K562 (cell line): ENCODE results near the gene PCDHGA8. TPM values are rescaled to one million over a fixed set of nuclear protein-coding genes. Genes with fewer than 3 reads are reported as not detected.

Source experiments
- BCL6 ChIP-seq: fragments of 250-450 bp; sonication (Bioruptor Pico); IDR thresholded peaks from 2 replicates; pipeline ENCODE4 v1.4.0; 2020
- CHD4 ChIP-seq: fragments of 200-600 bp; sonication (generic); IDR thresholded peaks from 3 replicates; pipeline ENCODE4 v1.6.1; 2012; ENCODE audit warnings: low read depth, mild to moderate bottlenecking, mixed read lengths, low read length, inconsistent platforms; ENCODE audit not compliant: insufficient read depth, insufficient replicate concordance, poor library complexity, severe bottlenecking
- EGR1 ChIP-seq: fragments of 450-650 bp; conservative IDR thresholded peaks from 2 replicates; pipeline ENCODE4 v1.6.1; 2017; ENCODE audit warnings: mild to moderate bottlenecking
- HNRNPH1 ChIP-seq: fragments of 200-400 bp; formaldehyde crosslinking; optimal IDR thresholded peaks from 2 replicates; pipeline ENCODE3; 2017; ENCODE audit warnings: low read depth, mild to moderate bottlenecking, low read length, moderate library complexity
- L3MBTL2 ChIP-seq: fragments of 450-650 bp; IDR thresholded peaks from 2 replicates; pipeline ENCODE4 v1.6.1; 2016; ENCODE audit warnings: mild to moderate bottlenecking, moderate library complexity
- MEF2D ChIP-seq: conservative IDR thresholded peaks from 2 replicates; pipeline ENCODE4 v1.6.1; 2016; ENCODE audit warnings: low read depth, missing genetic modification characterization, missing compliant biosample characterization
- MXI1 ChIP-seq: IDR thresholded peaks from 2 replicates; pipeline ENCODE4 v1.6.1; 2011; ENCODE audit warnings: low read depth, mild to moderate bottlenecking, improper control_type of control experiment, low read length
- ZNF133 ChIP-seq: fragments of 250-450 bp; sonication (Bioruptor Pico); IDR thresholded peaks from 2 replicates; pipeline ENCODE4 v1.4.0; 2020; ENCODE audit warnings: mild to moderate bottlenecking
- ZNF280B ChIP-seq: fragments of 250-450 bp; sonication (Bioruptor Pico); IDR thresholded peaks from 2 replicates; pipeline ENCODE4 v1.5.1; 2021; ENCODE audit warnings: mild to moderate bottlenecking
- polyA plus RNA-seq, 8 experiments: library from polyadenylated mRNA; depleted of rRNA in 4 of 8; stranded (reverse) in 5 of 8; unstranded in 3 of 8; fragments of >200 nt; fragmentation: Nextera tagmentation in 2 of 8; fragmentation: Illumina TruSeq in 1 of 8; extraction: Ambion mirVana in 2 of 8; extraction: Trizol in 1 of 8; gene quantifications; 2 replicates each; pipeline versions ENCODE4 v1.2.1 to v1.2.3, GENCODE V29; 2011 to 2014; ENCODE audit warnings: inconsistent platforms in 1 of 8, missing spikeins in 1 of 8
- total RNA-seq, 7 experiments: library from RNA; depleted of rRNA in 6 of 7; stranded (reverse); fragments of >200 nt in 6 of 7; fragmentation: Illumina TruSeq in 2 of 7; extraction: Trizol in 2 of 7; gene quantifications; 2 replicates each; pipeline versions ENCODE4 v1.2.1 to v1.2.3, GENCODE V29; 2011 to 2021; ENCODE audit warnings: low replicate concordance in 1 of 7
- TF ChIP-seq, protein P1 (sequence below), 2 experiments: fragments of 450-650 bp; formaldehyde crosslinking in 1 of 2; IDR thresholded peaks; 2 replicates each; pipeline versions ENCODE4 v1.4.0 to v1.6.1; 2014 to 2020; ENCODE audit warnings: mild to moderate bottlenecking in 2 of 2, borderline replicate concordance in 1 of 2, low read depth in 1 of 2
- TF ChIP-seq, protein P2 (sequence below): sonication (generic); formaldehyde crosslinking; IDR thresholded peaks from 2 replicates; pipeline ENCODE4 v1.8.0; 2023; ENCODE audit warnings: missing genetic modification reagents, mild to moderate bottlenecking, borderline replicate concordance
- TF ChIP-seq, protein P3 (sequence below): fragments of 450-650 bp; IDR thresholded peaks from 2 replicates; pipeline ENCODE4 v1.6.1; 2016

PCDHGA8 gene
- total and polyA plus RNA-seq, 9 of the 15 experiments (the other 6 are each of a cell fraction or from before 2014, with no cell fraction given), result 0.04 to 0.11 (median 0.07) TPM; not detected in 2

- TF ChIP-seq, protein P1, sequence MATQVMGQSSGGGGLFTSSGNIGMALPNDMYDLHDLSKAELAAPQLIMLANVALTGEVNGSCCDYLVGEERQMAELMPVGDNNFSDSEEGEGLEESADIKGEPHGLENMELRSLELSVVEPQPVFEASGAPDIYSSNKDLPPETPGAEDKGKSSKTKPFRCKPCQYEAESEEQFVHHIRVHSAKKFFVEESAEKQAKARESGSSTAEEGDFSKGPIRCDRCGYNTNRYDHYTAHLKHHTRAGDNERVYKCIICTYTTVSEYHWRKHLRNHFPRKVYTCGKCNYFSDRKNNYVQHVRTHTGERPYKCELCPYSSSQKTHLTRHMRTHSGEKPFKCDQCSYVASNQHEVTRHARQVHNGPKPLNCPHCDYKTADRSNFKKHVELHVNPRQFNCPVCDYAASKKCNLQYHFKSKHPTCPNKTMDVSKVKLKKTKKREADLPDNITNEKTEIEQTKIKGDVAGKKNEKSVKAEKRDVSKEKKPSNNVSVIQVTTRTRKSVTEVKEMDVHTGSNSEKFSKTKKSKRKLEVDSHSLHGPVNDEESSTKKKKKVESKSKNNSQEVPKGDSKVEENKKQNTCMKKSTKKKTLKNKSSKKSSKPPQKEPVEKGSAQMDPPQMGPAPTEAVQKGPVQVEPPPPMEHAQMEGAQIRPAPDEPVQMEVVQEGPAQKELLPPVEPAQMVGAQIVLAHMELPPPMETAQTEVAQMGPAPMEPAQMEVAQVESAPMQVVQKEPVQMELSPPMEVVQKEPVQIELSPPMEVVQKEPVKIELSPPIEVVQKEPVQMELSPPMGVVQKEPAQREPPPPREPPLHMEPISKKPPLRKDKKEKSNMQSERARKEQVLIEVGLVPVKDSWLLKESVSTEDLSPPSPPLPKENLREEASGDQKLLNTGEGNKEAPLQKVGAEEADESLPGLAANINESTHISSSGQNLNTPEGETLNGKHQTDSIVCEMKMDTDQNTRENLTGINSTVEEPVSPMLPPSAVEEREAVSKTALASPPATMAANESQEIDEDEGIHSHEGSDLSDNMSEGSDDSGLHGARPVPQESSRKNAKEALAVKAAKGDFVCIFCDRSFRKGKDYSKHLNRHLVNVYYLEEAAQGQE (IDR thresholded peaks at IDR 0.05; ENCODE audit: borderline replicate concordance), result no peak
- TF ChIP-seq, protein P1 (CRISPR knock-in tag; IDR thresholded peaks at IDR 0.05; ENCODE audit: low read depth), result no peak
- TF ChIP-seq CHD4 (no peak), L3MBTL2 (peak; percentile 58), MXI1 (no peak), MEF2D (tag) (no peak), HNRNPH1 (no peak), BCL6 (CRISPR knock-in tag) (no peak), ZNF133 (no peak), ZNF280B (no peak), EGR1 (no peak)
- TF ChIP-seq, protein P2, sequence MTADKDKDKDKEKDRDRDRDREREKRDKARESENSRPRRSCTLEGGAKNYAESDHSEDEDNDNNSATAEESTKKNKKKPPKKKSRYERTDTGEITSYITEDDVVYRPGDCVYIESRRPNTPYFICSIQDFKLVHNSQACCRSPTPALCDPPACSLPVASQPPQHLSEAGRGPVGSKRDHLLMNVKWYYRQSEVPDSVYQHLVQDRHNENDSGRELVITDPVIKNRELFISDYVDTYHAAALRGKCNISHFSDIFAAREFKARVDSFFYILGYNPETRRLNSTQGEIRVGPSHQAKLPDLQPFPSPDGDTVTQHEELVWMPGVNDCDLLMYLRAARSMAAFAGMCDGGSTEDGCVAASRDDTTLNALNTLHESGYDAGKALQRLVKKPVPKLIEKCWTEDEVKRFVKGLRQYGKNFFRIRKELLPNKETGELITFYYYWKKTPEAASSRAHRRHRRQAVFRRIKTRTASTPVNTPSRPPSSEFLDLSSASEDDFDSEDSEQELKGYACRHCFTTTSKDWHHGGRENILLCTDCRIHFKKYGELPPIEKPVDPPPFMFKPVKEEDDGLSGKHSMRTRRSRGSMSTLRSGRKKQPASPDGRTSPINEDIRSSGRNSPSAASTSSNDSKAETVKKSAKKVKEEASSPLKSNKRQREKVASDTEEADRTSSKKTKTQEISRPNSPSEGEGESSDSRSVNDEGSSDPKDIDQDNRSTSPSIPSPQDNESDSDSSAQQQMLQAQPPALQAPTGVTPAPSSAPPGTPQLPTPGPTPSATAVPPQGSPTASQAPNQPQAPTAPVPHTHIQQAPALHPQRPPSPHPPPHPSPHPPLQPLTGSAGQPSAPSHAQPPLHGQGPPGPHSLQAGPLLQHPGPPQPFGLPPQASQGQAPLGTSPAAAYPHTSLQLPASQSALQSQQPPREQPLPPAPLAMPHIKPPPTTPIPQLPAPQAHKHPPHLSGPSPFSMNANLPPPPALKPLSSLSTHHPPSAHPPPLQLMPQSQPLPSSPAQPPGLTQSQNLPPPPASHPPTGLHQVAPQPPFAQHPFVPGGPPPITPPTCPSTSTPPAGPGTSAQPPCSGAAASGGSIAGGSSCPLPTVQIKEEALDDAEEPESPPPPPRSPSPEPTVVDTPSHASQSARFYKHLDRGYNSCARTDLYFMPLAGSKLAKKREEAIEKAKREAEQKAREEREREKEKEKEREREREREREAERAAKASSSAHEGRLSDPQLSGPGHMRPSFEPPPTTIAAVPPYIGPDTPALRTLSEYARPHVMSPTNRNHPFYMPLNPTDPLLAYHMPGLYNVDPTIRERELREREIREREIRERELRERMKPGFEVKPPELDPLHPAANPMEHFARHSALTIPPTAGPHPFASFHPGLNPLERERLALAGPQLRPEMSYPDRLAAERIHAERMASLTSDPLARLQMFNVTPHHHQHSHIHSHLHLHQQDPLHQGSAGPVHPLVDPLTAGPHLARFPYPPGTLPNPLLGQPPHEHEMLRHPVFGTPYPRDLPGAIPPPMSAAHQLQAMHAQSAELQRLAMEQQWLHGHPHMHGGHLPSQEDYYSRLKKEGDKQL, result no peak
- TF ChIP-seq, protein P3, sequence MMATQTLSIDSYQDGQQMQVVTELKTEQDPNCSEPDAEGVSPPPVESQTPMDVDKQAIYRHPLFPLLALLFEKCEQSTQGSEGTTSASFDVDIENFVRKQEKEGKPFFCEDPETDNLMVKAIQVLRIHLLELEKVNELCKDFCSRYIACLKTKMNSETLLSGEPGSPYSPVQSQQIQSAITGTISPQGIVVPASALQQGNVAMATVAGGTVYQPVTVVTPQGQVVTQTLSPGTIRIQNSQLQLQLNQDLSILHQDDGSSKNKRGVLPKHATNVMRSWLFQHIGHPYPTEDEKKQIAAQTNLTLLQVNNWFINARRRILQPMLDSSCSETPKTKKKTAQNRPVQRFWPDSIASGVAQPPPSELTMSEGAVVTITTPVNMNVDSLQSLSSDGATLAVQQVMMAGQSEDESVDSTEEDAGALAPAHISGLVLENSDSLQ, result 0 out of 2 replicates have a peak, but pooled peaks have one; percentile 13
Observed at GRCh38 chr5:141356133-141356532, 36.3 kb upstream of the PCDHGA8 start (continued).
